Stimulated activated CD4-positive, alpha-beta T cell treated with anti-CD3 and anti-CD28 coated beads, Interleukin-4, amount 100 ng/mL, for 1 hour (primary cell): ENCODE data around the gene UBL3.
A peak's percentile ranks its signal among the peaks of the same experiment; 100 is the strongest.

ENCODE experiments used
- DNase-seq: peaks from one replicate; pipeline ENCODE4 v3.0.0-alpha.2; 2020

The UBL3 gene

DNA sequence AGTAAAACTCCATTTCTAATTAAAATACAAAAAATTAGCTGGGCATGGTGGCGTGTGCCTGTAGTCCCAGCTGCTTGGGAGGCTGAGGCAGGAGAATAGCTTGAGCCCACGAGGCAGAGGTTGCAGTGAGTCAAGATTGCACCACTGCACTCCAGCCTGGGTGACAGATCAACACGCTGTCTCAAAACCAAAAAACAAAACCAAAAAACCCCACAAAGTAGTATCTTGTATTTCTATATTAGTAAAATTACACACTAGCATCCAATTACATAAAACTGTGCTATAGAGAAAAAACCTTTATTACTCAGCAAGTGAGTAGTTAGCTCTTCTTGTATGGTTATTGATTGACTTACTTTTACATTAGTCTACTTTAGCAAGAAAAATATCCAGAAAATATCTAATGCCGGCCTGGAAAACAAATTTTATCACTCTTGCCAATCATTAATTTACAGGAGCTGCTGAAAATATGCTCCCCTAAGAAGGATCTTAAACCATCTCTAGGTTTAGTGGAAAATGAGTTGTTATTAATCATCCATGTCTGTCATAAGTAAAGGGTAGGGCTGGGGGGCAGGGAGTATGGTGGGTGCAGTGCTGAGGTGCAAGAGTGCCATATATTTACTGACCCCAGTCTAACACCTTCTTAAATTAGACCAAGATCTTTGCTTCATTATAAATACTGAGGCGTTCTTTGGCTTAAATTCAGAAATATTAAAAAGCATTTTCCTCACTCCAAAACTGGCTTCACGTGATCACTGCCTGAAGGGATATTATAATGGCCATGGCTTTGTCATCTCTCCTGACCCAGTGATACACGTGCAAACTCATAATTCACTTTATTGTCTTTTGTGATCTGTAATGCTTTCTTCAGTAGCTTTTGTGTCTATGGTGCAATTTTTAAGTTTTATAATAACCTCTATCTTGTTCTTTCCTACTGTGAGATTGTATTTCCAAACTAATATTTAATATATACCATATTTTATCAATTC is 44.1 kb downstream of the UBL3 start:
- no peak for DNase-seq

DNA sequence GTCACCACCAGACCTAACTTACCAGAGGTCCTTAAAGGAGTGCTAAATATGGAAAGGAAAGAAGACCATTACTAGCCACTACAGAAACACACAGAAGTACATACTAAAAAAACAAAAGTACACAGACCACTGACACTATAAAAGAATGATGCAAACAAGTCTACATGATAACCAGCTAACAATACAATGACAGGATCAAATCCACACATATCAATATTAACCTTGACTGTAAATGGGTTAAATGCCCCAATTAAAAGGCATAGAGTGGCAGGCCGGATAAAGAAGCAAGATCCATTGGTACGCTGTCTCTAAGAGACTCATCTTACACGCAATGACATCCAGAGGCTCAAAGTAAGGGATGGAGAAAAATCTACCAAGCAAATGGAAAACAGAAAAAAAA is 47.2 kb downstream of the UBL3 start:
- no peak for DNase-seq

GRCh38 chr13:29802621-29803020 is 47.8 kb downstream of the UBL3 start:
- DNase-seq = no peak

GRCh38 chr13:29801737-29802305 is 48.6 kb downstream of the UBL3 start:
- DNase-seq = no peak

GRCh38 chr13:29801102-29801501 is 49.3 kb downstream of the UBL3 start:
- no peak for DNase-seq

GRCh38 chr13:29800687-29801086 is 49.7 kb downstream of the UBL3 start:
- DNase-seq = no peak

GRCh38 chr13:29799041-29799440 is 51.4 kb downstream of the UBL3 start:
- DNase-seq = no peak

GRCh38 chr13:29791997-29792780 is 58.2 kb downstream of the UBL3 start:
- no peak for DNase-seq

DNA sequence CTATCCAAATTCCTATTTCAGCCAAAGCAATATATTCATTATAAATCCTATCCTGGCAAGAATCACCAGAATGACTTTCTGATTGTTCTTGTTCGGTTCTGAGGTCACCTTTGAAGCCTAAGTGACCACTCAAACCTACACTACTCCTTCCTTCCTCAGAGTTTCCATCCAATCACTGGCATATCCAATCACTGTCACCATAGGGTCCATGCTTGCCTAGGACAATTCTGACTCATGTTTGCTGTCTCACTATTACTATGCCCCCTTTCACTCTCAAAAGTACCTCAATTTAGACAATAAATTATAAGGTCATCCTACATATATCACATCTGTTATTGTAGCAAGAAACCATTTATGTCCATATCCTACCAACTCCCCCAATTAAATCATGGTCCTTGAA is 58.9 kb downstream of the UBL3 start:
- DNase-seq = no peak

GRCh38 chr13:29786698-29787097 is 63.7 kb downstream of the UBL3 start:
- no peak for DNase-seq

- DNase-seq = no peak
Observed at GRCh38 chr13:29785978-29786377, 64.4 kb downstream of the UBL3 start.

DNA sequence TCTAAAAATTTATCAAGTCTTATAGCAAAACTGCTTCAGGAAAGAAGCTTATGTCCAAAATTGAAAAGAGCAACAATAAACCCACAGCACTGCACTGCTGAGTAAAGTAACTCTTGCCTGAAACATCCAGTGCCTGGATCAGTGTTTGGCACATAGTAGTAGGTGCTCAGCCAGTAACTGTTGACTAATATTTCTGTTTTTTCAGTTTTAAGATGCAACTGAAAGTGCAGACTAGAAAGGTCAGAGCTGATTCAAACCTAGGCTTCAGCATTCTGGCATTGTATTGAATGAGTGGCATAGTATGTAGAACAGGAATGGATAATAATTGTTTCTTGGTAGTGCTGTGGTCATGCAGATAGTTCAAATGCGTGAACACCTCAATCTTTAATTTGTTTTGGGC is 67.6 kb downstream of the UBL3 start:
- no peak for DNase-seq

- DNase-seq = no peak
Observed at GRCh38 chr13:29774830-29775229, 75.6 kb downstream of the UBL3 start.

GRCh38 chr13:29771247-29771646 is 79.2 kb downstream of the UBL3 start:
- DNase-seq = no peak

DNA sequence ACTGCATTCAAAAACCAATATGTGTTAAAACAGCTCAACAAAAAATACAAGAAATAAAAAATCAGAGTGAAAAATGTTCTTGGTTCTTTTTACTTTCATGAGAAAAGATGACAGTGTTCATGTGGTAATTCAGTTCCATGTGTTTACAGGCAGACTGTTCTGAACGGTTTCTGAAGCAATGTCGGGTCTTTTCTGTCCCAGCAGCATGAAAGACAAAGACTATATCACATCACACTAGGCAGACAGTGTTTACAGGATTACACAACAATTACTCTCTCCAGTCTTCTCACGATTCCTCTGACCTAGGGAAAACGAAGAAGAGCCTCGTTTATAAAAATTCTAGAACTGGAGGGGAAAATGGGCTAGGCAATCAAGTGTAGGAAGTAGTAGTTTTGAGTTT is 83.4 kb downstream of the UBL3 start:
- no peak for DNase-seq

DNA sequence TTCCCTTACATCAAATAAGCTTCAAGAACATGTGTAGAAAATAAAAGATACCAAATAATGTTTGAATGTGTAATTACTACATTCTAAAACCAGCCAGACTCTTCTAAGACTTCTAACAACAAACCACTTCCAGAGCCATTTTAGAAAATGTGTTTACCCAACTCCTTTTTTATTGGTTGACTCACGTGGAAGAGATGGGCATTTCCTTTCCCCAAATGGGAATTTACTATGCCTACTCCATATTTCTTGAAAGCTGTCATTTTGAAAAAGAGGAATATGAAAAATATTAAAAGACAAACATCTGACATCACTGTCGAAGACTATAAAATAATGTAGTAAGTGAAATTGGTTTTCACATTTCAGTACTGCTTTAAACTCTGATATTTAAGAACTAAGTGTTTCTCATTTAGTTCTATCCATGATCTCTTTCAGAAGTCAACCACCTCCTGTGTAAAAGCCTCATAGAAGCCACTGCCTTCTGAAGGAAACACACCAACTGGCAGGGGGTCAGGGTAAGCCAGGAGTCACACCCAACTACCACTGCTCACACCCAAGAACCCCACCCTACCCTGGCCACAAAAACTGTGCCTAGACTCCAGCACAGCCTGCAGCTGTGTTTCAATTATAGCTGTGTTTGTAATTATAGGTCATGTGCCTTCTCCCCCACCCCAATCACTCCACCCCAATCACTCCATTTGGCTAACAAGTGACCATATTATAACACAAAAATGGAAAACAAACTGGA is 86.8 kb downstream of the UBL3 start:
- no peak for DNase-seq

DNA sequence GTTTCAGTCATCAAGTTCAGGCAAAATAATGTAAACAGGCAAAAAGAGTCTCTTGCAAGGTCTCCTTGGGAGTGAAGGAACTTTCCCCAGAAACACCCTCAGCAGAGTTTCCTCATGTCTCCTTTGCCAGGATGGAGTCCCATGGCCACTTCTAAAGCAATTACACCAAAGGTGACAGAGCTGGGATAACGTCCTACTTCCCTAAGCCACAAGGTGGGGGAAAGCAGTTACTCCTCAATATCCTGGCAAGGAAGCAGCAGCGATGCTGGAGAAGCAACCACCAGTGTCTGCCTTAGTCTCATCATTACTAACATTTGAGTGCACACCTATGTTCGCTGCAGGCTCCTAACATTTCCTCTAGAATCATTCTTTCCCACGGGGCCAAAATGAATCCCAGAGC is 88.6 kb downstream of the UBL3 start:
- no peak for DNase-seq

DNA sequence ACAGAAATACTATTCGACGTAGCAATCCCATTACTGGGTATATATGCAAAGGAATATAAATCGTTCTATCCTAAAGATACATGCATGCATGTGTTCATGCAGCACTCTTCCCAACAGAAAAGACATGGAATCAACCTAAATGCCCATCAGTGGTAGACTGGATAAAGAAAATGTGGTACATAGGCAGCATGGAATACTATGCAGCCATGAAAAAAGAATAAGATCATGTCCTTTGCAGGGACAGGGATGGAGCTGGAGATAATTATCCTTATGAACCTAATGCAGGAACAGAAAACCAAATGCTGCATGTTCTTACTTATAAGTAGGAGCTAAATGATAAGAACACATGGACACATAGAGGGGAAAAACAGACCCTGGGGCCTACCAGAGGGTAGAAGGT is 89.3 kb downstream of the UBL3 start:
- no peak for DNase-seq

- DNase-seq = no peak
Observed at GRCh38 chr13:29760544-29760943, 89.9 kb downstream of the UBL3 start.

GRCh38 chr13:29758531-29759114 is 91.8 kb downstream of the UBL3 start:
- peak; percentile 54 for DNase-seq

GRCh38 chr13:29756506-29756905 is 93.9 kb downstream of the UBL3 start:
- DNase-seq = no peak

DNA sequence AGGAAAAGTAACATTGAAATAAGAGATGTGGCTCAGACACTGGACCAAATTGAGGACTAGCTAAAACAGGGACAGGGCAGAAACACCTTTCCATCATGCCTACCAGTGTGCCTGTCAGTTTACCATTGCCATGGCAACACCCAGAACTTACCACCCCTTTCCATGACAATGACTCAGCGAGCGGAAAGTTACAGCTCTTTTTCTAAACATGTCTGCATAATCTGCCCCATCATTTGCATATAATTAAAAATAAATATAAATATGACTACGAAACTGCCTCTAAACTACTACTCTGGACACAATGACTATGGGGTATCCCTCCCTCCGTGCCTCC is 96.0 kb downstream of the UBL3 start:
- DNase-seq = no peak
